Kidney tubule cell (primary cell): ENCODE results near the gene SPDYE16.
"Not testable (repeated sequence)": the region's sequence is repeated elsewhere in the genome, so short reads cannot be mapped to it uniquely, and the experiment has no call there.

ENCODE experiments used
- DNase-seq: peaks from one replicate; pipeline ENCODE4 v3.0.0-alpha.2; 2018; ENCODE audit warnings: low spot score

The SPDYE16 gene

DNA sequence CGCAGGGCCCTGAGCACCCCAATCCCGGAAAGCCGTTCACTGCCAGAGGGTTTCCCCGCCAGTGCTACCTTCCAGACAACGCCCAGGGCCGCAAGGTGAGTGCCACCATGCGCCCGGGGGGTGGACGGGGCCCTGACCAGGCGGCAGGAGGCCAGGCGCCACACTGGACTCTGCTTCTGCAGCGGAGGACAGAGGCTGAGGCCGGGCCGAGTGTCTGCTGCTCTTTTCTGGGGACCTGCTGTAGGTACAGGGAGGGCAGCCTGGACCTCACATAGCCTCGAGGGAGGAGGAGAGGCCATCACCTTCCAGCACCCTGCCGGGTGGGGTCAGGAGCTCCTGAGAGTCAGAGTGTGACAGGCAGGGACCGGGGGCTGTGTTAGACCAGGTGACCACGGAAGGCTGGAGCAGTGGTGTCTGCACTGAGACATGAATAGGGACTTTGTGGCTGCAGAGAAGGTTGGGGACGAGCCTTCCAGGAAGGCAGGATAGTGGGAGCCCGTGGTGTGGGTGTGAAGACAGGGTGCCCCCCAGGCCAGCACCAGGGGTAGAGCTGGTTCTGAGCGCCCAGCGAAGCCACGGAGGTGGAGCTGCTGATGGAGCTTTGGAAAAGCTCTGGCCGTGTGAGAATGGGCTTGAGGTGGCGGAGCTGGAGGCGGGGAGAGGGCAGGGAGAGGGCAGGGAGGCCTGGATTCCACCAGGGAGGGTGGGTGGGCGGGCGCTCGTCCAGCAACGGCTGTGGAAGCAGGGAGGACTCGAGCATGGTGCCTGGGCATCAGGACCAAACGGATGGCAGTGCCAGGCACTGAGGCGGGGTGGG is 38.5 kb downstream of the SPDYE16 start:
- DNase-seq = not testable (repeated sequence)

DNA sequence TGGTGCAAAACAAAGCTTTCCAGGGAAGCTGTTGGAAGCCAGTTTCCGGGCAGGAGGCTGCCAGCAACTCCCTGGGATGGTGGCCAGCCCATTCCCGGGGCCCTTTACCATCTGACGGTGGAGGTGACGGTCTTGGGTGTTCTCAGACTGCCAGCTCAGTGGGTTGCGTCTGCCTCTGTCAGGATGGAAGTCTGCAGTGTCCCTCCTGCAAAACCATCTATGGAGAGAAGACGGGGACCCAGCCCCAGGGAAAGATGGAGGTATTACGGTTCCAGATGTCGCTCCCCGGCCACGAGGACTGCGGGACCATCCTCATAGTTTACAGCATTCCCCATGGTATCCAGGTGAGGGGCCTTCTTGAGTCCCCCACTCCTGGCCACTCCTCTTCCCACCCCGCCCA is 39.9 kb downstream of the SPDYE16 start:
- DNase-seq = not testable (repeated sequence)

DNA sequence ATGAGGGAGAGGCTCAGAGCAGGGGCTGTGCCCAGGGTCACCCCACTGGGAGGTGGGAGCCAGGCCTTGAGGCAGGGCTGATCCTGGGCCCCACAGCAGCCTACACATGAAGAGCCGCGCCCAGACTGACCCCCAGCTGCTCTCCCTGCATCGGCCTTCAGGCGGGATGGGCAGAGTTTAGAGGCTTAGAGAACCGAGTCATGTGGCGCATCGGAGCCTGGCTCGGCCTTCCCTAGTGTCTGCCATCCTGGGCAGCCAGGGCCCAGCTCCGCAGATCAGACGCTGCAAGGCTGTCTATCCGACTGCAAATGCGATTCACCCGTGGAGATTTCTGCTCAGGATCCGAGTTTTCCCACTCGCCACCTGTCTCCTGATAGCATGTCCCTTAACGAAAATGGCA is 40.3 kb downstream of the SPDYE16 start:
- not testable (repeated sequence) for DNase-seq

DNA sequence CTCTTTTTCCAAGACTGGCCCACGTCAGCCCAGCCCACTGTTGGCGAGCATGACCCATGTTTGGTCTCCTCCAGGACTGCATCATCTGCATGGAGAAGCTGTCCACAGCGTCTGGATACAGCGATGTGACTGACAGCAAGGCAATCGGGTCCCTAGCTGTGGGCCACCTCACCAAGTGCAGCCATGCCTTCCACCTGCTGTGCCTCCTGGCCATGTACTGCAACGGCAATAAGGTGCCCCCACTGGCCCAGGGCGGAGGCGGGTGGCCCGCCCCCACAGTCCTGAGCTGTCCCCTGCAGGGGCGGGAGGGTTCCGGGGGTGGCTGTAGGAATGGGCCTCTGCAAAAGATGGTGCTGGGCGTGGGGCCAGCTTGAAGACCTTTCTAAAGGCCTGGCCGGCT is 40.9 kb downstream of the SPDYE16 start:
- not testable (repeated sequence) for DNase-seq

DNA sequence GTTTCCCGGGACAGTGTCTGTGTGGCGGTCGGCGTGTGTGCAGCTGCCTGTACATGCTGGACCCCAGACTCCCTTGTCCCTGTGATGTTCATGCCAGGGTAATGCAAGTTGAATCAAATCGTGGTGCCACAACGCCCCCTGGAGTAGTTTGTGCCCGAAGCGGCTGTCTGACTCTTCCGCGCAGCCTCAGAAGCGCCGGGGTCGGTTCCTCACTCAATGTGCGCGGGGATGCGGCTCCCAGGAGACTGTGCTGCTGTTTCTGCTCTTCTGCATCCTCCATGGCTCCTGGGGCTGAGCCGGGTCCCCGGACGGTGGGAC is 43.2 kb downstream of the SPDYE16 start:
- not testable (repeated sequence) for DNase-seq

DNA sequence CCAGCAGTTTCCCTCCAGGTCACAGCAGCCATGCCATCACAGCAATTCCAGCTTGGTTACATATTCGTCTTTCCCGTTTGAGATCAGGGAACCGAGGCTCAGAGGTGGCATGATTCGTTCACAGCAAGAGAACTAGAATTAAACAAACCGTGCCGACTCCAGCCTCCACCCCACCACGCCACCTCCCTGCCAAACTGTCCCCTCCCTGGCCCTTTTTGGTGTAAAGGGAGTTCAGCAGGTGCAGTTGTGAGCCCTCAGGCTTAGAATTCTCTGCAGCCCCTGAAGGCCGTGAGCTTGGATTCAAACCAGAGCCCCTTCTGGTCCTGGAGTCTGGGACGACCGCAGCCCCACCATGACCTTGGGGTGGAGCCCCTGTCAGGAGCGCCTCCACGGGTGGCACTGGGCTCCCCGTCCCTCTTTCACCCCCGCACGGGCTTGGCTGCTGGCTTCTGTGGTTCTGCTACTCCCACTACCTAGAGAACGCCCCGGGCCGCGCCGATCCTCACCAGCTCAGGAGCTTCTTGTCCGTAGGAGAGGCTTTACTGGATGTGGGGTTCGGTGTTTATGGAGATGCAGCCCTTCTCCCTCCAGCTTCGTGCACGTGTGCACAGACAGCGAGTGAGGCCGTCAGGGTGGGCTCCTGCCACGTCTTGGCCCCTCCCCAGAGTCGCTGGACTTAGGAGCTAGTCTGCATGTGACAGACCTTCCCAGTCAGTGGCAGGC is 43.7 kb downstream of the SPDYE16 start:
- DNase-seq = not testable (repeated sequence)

DNA sequence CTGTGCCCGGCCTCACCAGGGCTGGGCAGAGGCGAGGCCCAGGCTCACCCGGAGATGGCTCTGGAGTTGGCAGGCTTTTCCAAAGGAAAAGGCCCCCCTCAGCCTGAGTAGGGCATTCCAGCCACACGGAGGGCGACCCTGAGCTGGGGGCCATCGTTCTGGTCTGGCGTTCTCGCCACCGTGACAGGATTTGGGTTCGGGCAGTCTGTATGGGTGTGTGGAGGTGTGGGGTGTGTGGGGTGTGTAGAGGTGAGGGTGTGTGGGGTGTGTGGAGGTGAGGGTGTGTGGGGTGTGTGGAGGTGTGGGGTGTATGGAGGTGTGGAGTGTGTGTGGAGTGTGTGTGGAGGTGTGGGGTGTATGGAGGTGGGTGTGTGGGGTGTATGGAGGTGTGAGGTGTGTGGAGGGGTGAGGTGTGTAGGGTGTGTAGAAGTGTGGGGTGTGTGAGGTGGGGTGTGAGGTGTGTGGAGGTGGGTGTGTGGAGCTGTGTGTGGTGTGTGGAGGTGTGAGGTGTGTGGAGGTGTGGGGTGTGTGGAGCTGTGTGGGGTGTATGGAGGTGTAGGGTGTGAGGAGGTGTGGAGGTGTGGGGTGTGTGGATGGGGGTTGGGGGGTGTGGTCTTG is 44.4 kb downstream of the SPDYE16 start:
- not testable (repeated sequence) for DNase-seq

DNA sequence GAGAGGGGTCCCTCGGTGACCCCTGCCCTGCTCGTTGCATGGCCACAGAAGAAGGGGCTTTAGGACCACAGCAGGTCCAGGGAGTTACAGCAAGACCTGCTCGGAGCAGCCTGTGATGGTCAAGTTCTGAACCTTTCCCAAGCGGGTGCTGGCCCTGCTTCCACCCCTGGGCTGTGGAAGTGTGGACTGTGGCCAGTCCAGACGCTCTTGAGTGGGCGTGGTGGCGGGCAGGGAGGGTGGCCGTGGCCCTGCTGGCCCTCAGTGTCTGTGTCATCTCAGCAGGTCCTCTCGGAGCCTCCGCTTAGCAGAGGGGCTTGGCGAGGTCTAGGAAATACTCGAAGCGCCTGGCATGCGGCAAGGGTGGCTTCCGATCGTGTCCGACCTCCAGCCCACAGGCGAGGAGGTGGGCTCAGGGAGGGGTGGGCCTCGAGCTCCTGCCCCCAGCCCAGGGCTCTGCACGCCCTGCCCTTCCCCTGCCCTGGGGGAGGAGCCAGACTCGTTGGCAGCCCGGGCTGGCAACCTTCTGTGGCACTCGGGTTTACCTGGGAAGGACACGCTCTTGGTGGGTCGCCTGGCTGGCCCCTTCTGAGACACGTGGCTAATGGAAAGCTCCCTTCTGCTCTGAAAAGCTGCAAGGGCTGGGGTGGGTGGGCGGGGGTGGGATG is 45.0 kb downstream of the SPDYE16 start:
- not testable (repeated sequence) for DNase-seq

DNA sequence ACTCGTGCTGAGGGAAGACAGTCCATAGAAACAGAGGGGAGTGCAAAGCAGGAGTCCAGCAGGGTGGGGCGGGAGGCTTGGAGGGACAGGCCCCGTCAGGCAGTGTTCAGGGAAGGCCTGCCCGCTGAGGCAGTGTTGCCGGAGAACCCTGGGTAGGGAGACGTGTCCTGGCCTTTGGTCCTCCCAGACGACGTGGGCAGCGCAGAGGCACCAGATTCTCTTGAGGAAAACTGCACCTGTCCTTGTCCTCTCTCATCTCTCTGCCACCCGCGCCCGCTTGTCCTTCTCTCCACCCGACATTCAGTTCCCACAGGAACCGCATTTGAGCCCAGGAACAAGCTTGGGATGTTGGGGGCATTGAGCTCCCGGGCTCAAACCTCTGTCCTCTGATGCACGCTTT is 47.4 kb downstream of the SPDYE16 start:
- not testable (repeated sequence) for DNase-seq

DNA sequence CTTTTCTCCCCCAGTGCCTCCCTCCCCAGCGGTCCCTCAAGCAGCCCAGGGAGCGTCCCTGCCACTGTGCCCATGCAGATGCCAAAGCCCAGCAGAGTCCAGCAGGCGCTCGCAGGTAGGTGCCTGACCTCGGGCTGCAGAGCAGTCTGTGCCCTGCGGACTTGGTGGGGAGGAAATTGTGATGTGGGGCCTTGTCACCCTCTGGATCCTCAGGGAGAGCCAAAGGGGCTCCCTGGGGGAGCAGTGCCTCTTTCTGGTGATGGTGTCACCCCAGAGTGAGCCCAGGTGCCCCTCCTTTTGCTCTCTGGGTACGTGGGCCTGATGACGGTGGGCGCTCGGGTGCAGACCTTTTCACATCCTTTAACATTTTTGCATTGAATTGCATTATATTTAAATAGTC is 51.0 kb downstream of the SPDYE16 start:
- not testable (repeated sequence) for DNase-seq

DNA sequence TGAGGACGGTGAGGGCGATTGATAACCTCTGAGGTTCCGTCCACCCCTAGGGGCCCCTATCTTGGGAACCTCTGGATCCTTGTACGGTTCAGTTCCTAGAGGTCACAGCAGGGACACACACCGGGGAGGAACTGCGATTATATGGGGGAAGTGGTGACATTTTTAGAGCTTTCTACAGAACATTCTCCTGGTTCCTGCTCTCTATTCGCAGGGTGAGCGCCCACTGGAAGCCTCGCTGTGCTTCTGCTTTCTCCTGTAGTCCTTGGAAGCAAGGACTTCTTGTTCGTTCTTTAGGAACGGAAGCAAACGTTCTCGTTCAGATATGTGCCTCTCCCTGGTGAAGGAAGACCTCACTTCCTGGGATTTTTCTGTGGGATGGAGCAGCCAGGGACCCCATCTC is 55.1 kb downstream of the SPDYE16 start:
- DNase-seq = not testable (repeated sequence)

DNA sequence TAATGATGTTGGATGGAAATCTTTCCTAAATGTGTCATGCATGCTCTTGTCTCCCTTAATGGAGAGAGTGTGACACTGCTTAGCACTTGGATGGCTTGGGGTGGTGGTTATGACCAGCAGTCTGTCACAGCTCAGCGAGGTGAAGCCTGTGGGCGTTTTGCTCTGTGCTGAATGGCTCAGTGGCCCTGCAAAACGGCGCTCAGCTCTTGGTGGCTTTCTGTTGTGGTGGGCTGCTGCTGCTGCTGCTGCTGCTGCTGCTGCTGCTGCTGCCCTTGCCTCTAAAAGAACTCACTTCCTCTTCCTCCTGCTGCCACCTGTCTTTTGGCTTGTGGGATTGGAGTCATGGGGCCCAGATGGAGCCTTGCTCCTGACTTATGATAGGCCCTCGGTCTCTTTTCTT is 56.5 kb downstream of the SPDYE16 start:
- not testable (repeated sequence) for DNase-seq

DNA sequence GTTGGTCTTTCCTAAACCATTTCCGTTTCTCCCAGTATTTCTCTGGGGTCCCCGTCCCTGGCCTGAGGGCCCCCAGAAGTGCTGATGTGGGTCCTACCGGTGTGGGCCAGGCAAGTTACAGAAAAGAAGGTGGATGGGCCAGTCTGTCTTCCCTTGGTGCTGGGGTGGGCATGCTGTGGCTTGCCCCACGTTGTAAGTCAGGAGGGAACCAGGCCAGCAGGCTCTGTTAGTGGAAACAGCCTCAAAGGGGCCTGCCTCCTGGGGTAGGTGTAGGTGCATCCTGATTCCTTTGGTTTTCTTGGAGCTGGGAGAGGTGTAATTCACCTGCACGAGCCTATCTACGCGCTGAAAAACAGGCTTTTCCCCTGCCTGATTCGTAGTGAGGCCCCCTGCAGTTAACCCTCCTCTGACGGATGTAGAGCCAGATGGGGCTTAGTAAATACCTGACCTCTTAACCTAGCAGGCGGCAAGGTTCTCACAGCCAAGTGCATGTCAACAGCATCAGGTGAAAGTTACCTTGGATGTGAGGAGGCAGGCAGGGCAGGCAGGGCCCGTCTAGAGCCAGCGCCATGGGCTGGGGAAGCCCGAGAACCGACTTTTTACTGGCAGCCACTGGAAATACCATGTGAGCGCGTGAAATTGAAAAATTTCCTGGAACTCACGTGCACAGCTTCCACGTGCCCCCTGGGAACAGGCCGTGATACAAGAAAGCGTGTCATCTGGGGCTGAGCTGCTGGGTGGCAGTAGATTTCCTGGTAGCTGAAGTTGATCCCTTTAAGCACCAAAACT is 57.1 kb downstream of the SPDYE16 start:
- DNase-seq = not testable (repeated sequence)

DNA sequence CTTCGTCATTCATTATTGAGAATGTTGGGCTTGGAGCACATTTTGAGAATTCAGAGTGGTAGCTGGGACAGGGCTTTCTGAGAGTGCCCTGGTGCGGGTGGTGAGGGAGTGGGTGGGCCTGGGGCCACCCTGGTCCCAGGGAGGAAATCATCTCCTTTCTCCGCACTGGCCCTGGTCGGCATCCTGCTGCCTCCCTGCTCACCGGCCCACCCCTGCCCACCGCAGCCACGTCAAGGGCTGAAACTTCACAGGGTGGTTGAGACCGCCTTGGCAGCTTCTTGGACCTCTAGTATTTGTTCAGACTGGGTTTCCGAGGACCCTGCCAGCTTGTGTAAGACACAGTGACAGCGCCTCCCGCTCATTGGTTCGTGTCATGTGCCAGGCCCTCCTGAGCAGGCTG is 58.6 kb downstream of the SPDYE16 start:
- DNase-seq = not testable (repeated sequence)

DNA sequence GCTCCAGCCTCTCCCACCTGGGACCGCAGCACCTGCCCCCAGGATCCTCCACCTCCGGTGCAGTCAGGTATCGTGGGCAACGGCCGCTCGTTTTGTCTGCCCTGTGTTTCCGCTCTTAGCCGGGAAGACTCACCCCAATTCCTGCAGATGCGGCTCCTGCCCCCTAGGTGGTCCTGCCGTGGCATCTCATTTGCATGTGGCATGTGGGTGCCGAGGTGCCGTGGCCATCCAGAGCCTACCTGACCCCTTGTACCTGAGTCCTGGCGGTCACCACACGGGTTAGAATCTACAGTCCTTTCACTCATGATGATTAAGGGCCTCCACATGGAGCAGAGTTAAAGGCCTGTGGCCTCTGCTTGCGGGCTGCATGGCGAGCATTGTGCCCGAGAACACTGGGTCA is 60.0 kb downstream of the SPDYE16 start:
- not testable (repeated sequence) for DNase-seq

DNA sequence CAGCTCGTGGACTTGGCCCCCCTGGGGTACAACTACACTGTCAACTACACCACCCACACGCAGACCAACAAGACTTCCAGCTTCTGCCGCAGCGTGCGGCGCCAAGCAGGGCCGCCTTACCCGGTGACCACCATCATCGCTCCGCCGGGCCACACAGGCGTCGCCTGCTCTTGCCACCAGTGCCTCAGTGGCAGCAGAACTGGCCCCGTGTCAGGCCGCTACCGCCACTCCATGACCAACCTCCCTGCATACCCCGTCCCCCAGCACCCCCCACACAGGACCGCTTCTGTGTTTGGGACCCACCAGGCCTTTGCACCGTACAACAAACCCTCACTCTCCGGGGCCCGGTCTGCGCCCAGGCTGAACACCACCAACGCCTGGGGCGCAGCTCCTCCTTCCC is 60.4 kb downstream of the SPDYE16 start:
- not testable (repeated sequence) for DNase-seq
